MCF 10A (cell line): ENCODE results near the gene DDX19B. TPM values are rescaled to one million over a fixed set of nuclear protein-coding genes. Genes with fewer than 3 reads are reported as not detected.
A peak's percentile ranks its signal among the peaks of the same experiment; 100 is the strongest.

ENCODE experiments used
- BruUV-seq: library from RNA; stranded (reverse); fragments of 400-500 nt; replicated peaks from 2 replicates; lab custom pipeline; 2021; lab: Mats Ljungman, UMichigan
- CTCF ChIA-PET: fragments of 300-600 bp; sonication (Branson Sonifier 250); formaldehyde crosslinking; extraction: SDS; loops from one replicate; lab custom pipeline; 2021; ENCODE audit warnings: antibody characterized with exemption, inconsistent platforms; lab: Yijun Ruan, JAX
- POLR2A ChIA-PET: fragments of 300-600, 350-650 bp; sonication (Branson Sonifier 250); formaldehyde crosslinking; extraction: SDS; loops from one replicate; lab custom pipeline; 2020; ENCODE audit warnings: antibody characterized with exemption, inconsistent platforms; lab: Yijun Ruan, JAX
- DNase-seq: peaks from one replicate; pipeline ENCODE4 v3.0.0-alpha.2; 2018; ENCODE audit not compliant: unreplicated experiment
- H3K27ac Mint-ChIP-seq: one replicate; pipeline ENCODE4 v1.8.0; 2022; ENCODE audit warnings: mild to moderate bottlenecking, low read depth, mixed read lengths; ENCODE audit not compliant: unreplicated experiment
- H3K27me3 Mint-ChIP-seq: one replicate; pipeline ENCODE4 v1.8.0; 2022; ENCODE audit warnings: mixed read lengths; ENCODE audit not compliant: insufficient read depth, unreplicated experiment
- H3K36me3 Mint-ChIP-seq: one replicate; pipeline ENCODE4 v1.8.0; 2022; ENCODE audit warnings: mild to moderate bottlenecking, moderate library complexity, mixed read lengths; ENCODE audit not compliant: insufficient read depth, unreplicated experiment
- H3K4me1 Mint-ChIP-seq: one replicate; pipeline ENCODE4 v1.8.0; 2022; ENCODE audit warnings: mixed read lengths; ENCODE audit not compliant: insufficient read depth, unreplicated experiment
- H3K4me3 Mint-ChIP-seq: one replicate; pipeline ENCODE4 v1.8.0; 2022; ENCODE audit warnings: mild to moderate bottlenecking, moderate library complexity, mixed read lengths; ENCODE audit not compliant: unreplicated experiment
- H3K9me3 Mint-ChIP-seq: one replicate; pipeline ENCODE4 v1.8.0; 2022; ENCODE audit warnings: mixed read lengths; ENCODE audit not compliant: unreplicated experiment
- CTCF ChIP-seq: fragments of 200-600 bp; IDR thresholded peaks from one replicate; pipeline ENCODE4 v1.8.0; 2022; ENCODE audit warnings: antibody characterized with exemption, mild to moderate bottlenecking; ENCODE audit not compliant: unreplicated experiment
- intact Hi-C: fragments of 100-400 bp; cut with micrococcal nuclease; formaldehyde crosslinking; loops from 2 replicates; pipeline ENCODE4 v1.14.1; 2022
- total RNA-seq: library from RNA; stranded (reverse); gene quantifications from 2 replicates; pipeline ENCODE4 v1.2.3, GENCODE V29; 2022

The DDX19B gene
- total RNA-seq, 1 experiment from 2014 or later, result 38.6 TPM

GRCh38 chr16:70380248-70380918, 81.4 kb downstream of the DDX19B start:
- peaks cover 54% of the 10 kb centered on the region for H3K36me3 Mint-ChIP-seq
- POLR2A ChIA-PET, result interaction anchor here (0.5 to 4.4 kb wide), 27 partner anchors 8 to 171 kb away, joined by 3 to 55 read pairs (median 5); partner anchors contain the start of genes AARS1, COG4, DDX19A and EXOSC6
- CTCF ChIA-PET, result interaction anchor here (0.5 to 1.8 kb wide), 16 partner anchors 11 to 1042 kb away, joined by 3 to 7 read pairs (median 3); partner anchors contain the start of gene FCSK
- no peaks in the 10 kb centered on the region for H3K27me3 Mint-ChIP-seq
- intact Hi-C loops, result loop anchor here (2.0 to 5.0 kb wide), 4 partner anchors 74 to 272 kb away; partner anchors contain the start of genes COG4, FCSK and SF3B3
- H3K9me3 Mint-ChIP-seq, result no peaks in the 10 kb centered on the region
- H3K4me1 Mint-ChIP-seq, result no peaks in the 10 kb centered on the region
- H3K4me3 Mint-ChIP-seq, result peak overlapping the region; percentile 90
- no TSS peak for BruUV-seq
- peak overlapping the region; percentile 83 for H3K27ac Mint-ChIP-seq
- peak; percentile 79 for DNase-seq
- TF ChIP-seq CTCF, result no peak

- peaks cover 48% of the 10 kb centered on the region for H3K36me3 Mint-ChIP-seq
Measured at GRCh38 chr16:70380919-70381603, 82.1 kb downstream of the DDX19B start.

GRCh38 chr16:70381604-70382342, 82.8 kb downstream of the DDX19B start:
- peak overlapping the region; percentile 83 for H3K27ac Mint-ChIP-seq
- ChIA-PET POLR2A (interaction anchor here (0.6 to 4.4 kb wide), 30 partner anchors 9 to 408 kb away, joined by 3 to 55 read pairs (median 5); partner anchors contain the start of genes AARS1, COG4, DDX19A and EXOSC6), CTCF (interaction anchor here (0.6 to 1.8 kb wide), 8 partner anchors 8 to 100 kb away, joined by 3 to 7 read pairs (median 4); partner anchors contain the start of gene ST3GAL2)
- BruUV-seq, result TSS peak; percentile 53
- intact Hi-C loops, result loop anchor here (1.0 to 5.0 kb wide), 5 partner anchors 58 to 271 kb away; partner anchors contain the start of genes COG4, FCSK, SF3B3 and ST3GAL2
- H3K36me3 Mint-ChIP-seq, result peaks cover 41% of the 10 kb centered on the region
- no peak for DNase-seq
- H3K9me3 Mint-ChIP-seq, result no peaks in the 10 kb centered on the region
- no peaks in the 10 kb centered on the region for H3K27me3 Mint-ChIP-seq
- H3K4me1 Mint-ChIP-seq, result no peaks in the 10 kb centered on the region
- peak overlapping the region; percentile 90 for H3K4me3 Mint-ChIP-seq
- TF ChIP-seq CTCF, result no peak

More at GRCh38 chr16:70380919-70381603, 82.1 kb downstream of the DDX19B start:
- H3K9me3 Mint-ChIP-seq, result no peaks in the 10 kb centered on the region
- no peaks in the 10 kb centered on the region for H3K4me1 Mint-ChIP-seq
- BruUV-seq, result TSS peak; percentile 72
- intact Hi-C loops, result loop anchor here (1.0 to 5.0 kb wide), 5 partner anchors 58 to 271 kb away; partner anchors contain the start of genes COG4, FCSK, SF3B3 and ST3GAL2
- CTCF ChIA-PET, result interaction anchor here (0.5 to 1.8 kb wide), 13 partner anchors 9 to 1042 kb away, joined by 3 to 7 read pairs (median 4); partner anchors contain the start of gene FCSK
- peak overlapping the region; percentile 83 for H3K27ac Mint-ChIP-seq
- DNase-seq, result peak; percentile 99
- POLR2A ChIA-PET, result interaction anchor here (0.6 to 4.4 kb wide), 35 partner anchors 9 to 409 kb away, joined by 3 to 55 read pairs (median 5); partner anchors contain the start of genes AARS1, COG4, DDX19A and EXOSC6
- peak overlapping the region; percentile 90 for H3K4me3 Mint-ChIP-seq
- TF ChIP-seq CTCF, result peak; percentile 39
- no peaks in the 10 kb centered on the region for H3K27me3 Mint-ChIP-seq
